Neural crest cell (in vitro differentiated cells): ENCODE measurements around the gene TEPSIN. TPM values are rescaled to one million over a fixed set of nuclear protein-coding genes. Genes with fewer than 3 reads are reported as not detected.

Experiments used
- DNase-seq: peaks from one replicate; pipeline ENCODE4 v3.0.0; 2021; ENCODE audit warnings: low read depth, mixed read lengths, low spot score
- H3K27ac Mint-ChIP-seq: one replicate; pipeline ENCODE4 v1.8.0; 2021; ENCODE audit warnings: mild to moderate bottlenecking, mixed read lengths; ENCODE audit not compliant: unreplicated experiment
- H3K27me3 Mint-ChIP-seq: 2 replicates; pipeline ENCODE4 v1.8.0; 2021; ENCODE audit warnings: low read depth, mild to moderate bottlenecking, mixed read lengths
- H3K36me3 Mint-ChIP-seq: 2 replicates; pipeline ENCODE4 v1.8.0; 2021; ENCODE audit warnings: low read depth, mild to moderate bottlenecking, mixed read lengths
- H3K4me1 Mint-ChIP-seq: 2 replicates; pipeline ENCODE4 v1.8.0; 2021; ENCODE audit warnings: mixed read lengths
- H3K4me3 Mint-ChIP-seq: one replicate; pipeline ENCODE4 v1.8.0; 2021; ENCODE audit warnings: mild to moderate bottlenecking, mixed read lengths
- H3K9me3 Mint-ChIP-seq: 2 replicates; pipeline ENCODE4 v1.8.0; 2021; ENCODE audit warnings: mixed read lengths
- CTCF ChIP-seq: fragments of 200-600 bp; sonication (generic); conservative IDR thresholded peaks from 2 replicates; pipeline ENCODE4 v1.5.0; 2021; ENCODE audit warnings: antibody characterized with exemption, mild to moderate bottlenecking
- total RNA-seq: library from RNA; stranded (reverse); gene quantifications from 2 replicates; pipeline ENCODE4 v1.2.1, GENCODE V29; 2021

Gene TEPSIN
- total RNA-seq, 1 donor from 2014 or later, result 40.4 TPM

- Mint-ChIP-seq H3K27me3 (peaks cover 4% of the 10 kb centered on the region), H3K4me3 (peak overlapping the region; percentile 81), H3K27ac (no peak overlapping the region), H3K36me3 (no peaks in the 10 kb centered on the region), H3K4me1 (peaks cover 21% of the 10 kb centered on the region), H3K9me3 (no peaks in the 10 kb centered on the region)
- no peak for DNase-seq
- TF ChIP-seq CTCF, result no peak
Measured at GRCh38 chr17:81244358-81245023, 5.6 kb upstream of the TEPSIN start.

- Mint-ChIP-seq H3K4me3 (peak overlapping the region; percentile 61), H3K4me1 (peaks cover 26% of the 10 kb centered on the region), H3K9me3 (no peaks in the 10 kb centered on the region), H3K27ac (no peak overlapping the region), H3K36me3 (no peaks in the 10 kb centered on the region), H3K27me3 (peaks cover 6% of the 10 kb centered on the region)
- TF ChIP-seq CTCF, result no peak
- DNase-seq, result no peak
Measured at GRCh38 chr17:81243333-81243664, 4.4 kb upstream of the TEPSIN start.

GRCh38 chr17:81242421-81243332, 3.8 kb upstream of the TEPSIN start:
- TF ChIP-seq CTCF, result no peak
- Mint-ChIP-seq H3K27ac (no peak overlapping the region), H3K27me3 (peaks cover 6% of the 10 kb centered on the region), H3K36me3 (no peaks in the 10 kb centered on the region), H3K4me3 (peak overlapping the region; percentile 96), H3K4me1 (peaks cover 31% of the 10 kb centered on the region), H3K9me3 (no peaks in the 10 kb centered on the region)
- no peak for DNase-seq

- Mint-ChIP-seq H3K36me3 (no peaks in the 10 kb centered on the region), H3K27ac (no peak overlapping the region), H3K4me3 (peak overlapping the region; percentile 96), H3K4me1 (peaks cover 34% of the 10 kb centered on the region), H3K9me3 (no peaks in the 10 kb centered on the region), H3K27me3 (peaks cover 6% of the 10 kb centered on the region)
- TF ChIP-seq CTCF, result peak; percentile 81
- DNase-seq, result peak; percentile 81
Measured at GRCh38 chr17:81241648-81242420, 3.0 kb upstream of the TEPSIN start.

- no peak for DNase-seq
- H3K27me3 Mint-ChIP-seq, result peaks cover 6% of the 10 kb centered on the region
- H3K9me3 Mint-ChIP-seq, result no peaks in the 10 kb centered on the region
- no peak for TF ChIP-seq CTCF
- peak overlapping the region; percentile 96 for H3K4me3 Mint-ChIP-seq
- no peaks in the 10 kb centered on the region for H3K36me3 Mint-ChIP-seq
- no peak overlapping the region for H3K27ac Mint-ChIP-seq
- H3K4me1 Mint-ChIP-seq, result peaks cover 34% of the 10 kb centered on the region
Measured at GRCh38 chr17:81241203-81241602, 2.3 kb upstream of the TEPSIN start.
